A549 (cell line): ENCODE data around the gene CP.

ENCODE experiments used
- ESRRA ChIP-seq: fragments of 150-350 bp; IDR thresholded peaks from 2 replicates; pipeline ENCODE4 v1.6.1; 2014; ENCODE audit warnings: mild to moderate bottlenecking, low read length, borderline replicate concordance
- POLR2A ChIP-seq: IDR thresholded peaks from 2 replicates; pipeline ENCODE4 v1.6.1; 2012; ENCODE audit warnings: mild to moderate bottlenecking, low read length
- POLR2AphosphoS2 ChIP-seq: conservative IDR thresholded peaks from 2 replicates; pipeline ENCODE4 v1.6.1; 2012; ENCODE audit warnings: low read length, improper control_type of control experiment, inconsistent platforms
- RCOR1 ChIP-seq: fragments of 150-350 bp; IDR thresholded peaks from 2 replicates; pipeline ENCODE4 v1.6.1; 2014; ENCODE audit warnings: antibody characterized with exemption, low read length, low read depth
- TF ChIP-seq, protein P1 (sequence below): fragments of >200 bp; sonication (Bioruptor Twin); formaldehyde crosslinking; IDR thresholded peaks from 3 replicates; pipeline ENCODE4 v1.5.1; 2016

DNA sequence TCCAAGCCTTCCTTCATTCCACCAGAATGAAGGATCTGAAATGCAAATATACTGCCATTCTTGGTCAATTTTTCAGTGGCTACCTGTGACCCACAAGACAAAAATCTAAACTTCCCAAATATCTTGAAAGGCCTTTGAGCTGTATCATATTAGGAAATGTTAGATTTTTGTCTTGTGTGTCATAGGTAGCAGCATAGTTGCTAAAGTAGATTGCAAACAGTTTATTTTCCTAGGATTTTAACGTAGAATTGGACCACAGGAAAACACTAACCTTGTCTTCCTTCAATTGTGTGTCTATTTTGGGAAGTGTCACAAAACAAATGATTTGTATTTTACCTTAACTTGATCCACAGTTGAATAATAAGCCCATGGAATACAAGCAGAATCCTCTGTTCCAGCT, 42.4 kb downstream of the CP start:
- TF ChIP-seq, protein P1, sequence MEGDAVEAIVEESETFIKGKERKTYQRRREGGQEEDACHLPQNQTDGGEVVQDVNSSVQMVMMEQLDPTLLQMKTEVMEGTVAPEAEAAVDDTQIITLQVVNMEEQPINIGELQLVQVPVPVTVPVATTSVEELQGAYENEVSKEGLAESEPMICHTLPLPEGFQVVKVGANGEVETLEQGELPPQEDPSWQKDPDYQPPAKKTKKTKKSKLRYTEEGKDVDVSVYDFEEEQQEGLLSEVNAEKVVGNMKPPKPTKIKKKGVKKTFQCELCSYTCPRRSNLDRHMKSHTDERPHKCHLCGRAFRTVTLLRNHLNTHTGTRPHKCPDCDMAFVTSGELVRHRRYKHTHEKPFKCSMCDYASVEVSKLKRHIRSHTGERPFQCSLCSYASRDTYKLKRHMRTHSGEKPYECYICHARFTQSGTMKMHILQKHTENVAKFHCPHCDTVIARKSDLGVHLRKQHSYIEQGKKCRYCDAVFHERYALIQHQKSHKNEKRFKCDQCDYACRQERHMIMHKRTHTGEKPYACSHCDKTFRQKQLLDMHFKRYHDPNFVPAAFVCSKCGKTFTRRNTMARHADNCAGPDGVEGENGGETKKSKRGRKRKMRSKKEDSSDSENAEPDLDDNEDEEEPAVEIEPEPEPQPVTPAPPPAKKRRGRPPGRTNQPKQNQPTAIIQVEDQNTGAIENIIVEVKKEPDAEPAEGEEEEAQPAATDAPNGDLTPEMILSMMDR, result no peak
- TF ChIP-seq RCOR1 (no peak), POLR2A (no peak), ESRRA (no peak), POLR2AphosphoS2 (no peak)
